PC-9 (cell line): ENCODE results near the gene CCDC18. TPM values are rescaled to one million over a fixed set of nuclear protein-coding genes. Genes with fewer than 3 reads are reported as not detected.

Experiments
- BruUV-seq: library from RNA; stranded (reverse); fragments of 400-500 nt; replicated peaks from 2 replicates; lab custom pipeline; 2021; lab: Mats Ljungman, UMichigan
- CTCF ChIA-PET: fragments of 300-600 bp; sonication (Branson Sonifier 250); formaldehyde crosslinking; loops from one replicate; lab custom pipeline; 2022; ENCODE audit warnings: antibody characterized with exemption; lab: Charles Lee
- POLR2A ChIA-PET: fragments of 300-600 bp; sonication (Branson Sonifier 250); formaldehyde crosslinking; loops from one replicate; lab custom pipeline; 2022; ENCODE audit warnings: antibody characterized with exemption; ENCODE audit not compliant: unreplicated experiment; lab: Charles Lee
- DNase-seq, 2 experiments: peaks; one replicate each; pipeline versions ENCODE4 v3.0.0 to v3.0.0-alpha.2; 2015 to 2022; ENCODE audit warnings: mixed read lengths in 1 of 2
- H2AFZ ChIP-seq: fragments of 200-600 bp; sonication (generic); 2 replicates; pipeline ENCODE4 v1.8.1; 2017; ENCODE audit warnings: antibody characterized with exemption
- H3F3A ChIP-seq: fragments of 200-600 bp; sonication (generic); 2 replicates; pipeline ENCODE4 v1.8.1; 2017; ENCODE audit warnings: antibody characterized with exemption, mild to moderate bottlenecking, low read depth; ENCODE audit not compliant: insufficient read depth
- H3K27ac ChIP-seq: fragments of 200-600 bp; sonication (generic); 2 replicates; pipeline ENCODE4 v1.6.1; 2016; ENCODE audit warnings: mixed run types
- H3K27me3 ChIP-seq: fragments of 200-600 bp; sonication (generic); 2 replicates; pipeline ENCODE4 v1.6.1; 2016; ENCODE audit warnings: low read depth, mixed run types; ENCODE audit not compliant: insufficient read depth
- H3K36me3 ChIP-seq: fragments of 200-600 bp; sonication (generic); 2 replicates; pipeline ENCODE4 v1.6.1; 2016; ENCODE audit warnings: low read depth, mixed run types
- H3K4me1 ChIP-seq: fragments of 200-600 bp; sonication (generic); replicated peaks from 2 replicates; pipeline ENCODE4 v1.6.1; 2016; ENCODE audit warnings: mixed run types; ENCODE audit not compliant: insufficient read depth
- H3K4me2 ChIP-seq: fragments of 200-600 bp; sonication (generic); 2 replicates; pipeline ENCODE4 v1.6.1; 2017; ENCODE audit warnings: mixed run types
- H3K4me3 ChIP-seq: fragments of 200-600 bp; sonication (generic); 2 replicates; pipeline ENCODE4 v1.6.1; 2016; ENCODE audit warnings: mixed run types
- H3K79me2 ChIP-seq: fragments of 200-600 bp; sonication (generic); 2 replicates; pipeline ENCODE4 v1.6.1; 2017; ENCODE audit warnings: low read depth, mixed run types
- H3K9me2 ChIP-seq: fragments of 200-600 bp; sonication (generic); 2 replicates; pipeline ENCODE4 v1.8.1; 2017; ENCODE audit warnings: mild to moderate bottlenecking; ENCODE audit not compliant: insufficient read depth
- H3K9me3 ChIP-seq: fragments of 200-600 bp; sonication (generic); 2 replicates; pipeline ENCODE4 v1.8.1; 2016; ENCODE audit warnings: low read depth; ENCODE audit not compliant: insufficient read depth
- H4K20me1 ChIP-seq: fragments of 200-600 bp; sonication (generic); 2 replicates; pipeline ENCODE4 v1.8.1; 2017; ENCODE audit not compliant: insufficient read depth
- EZH2 ChIP-seq: fragments of 200-600 bp; sonication (generic); IDR thresholded peaks from 2 replicates; pipeline ENCODE4 v1.8.0; 2017; ENCODE audit warnings: antibody characterized with exemption, low read depth
- intact Hi-C: fragments of 100-400 bp; cut with micrococcal nuclease; formaldehyde crosslinking; loops from one replicate; pipeline ENCODE4 v1.10.0; 2022; ENCODE audit not compliant: unreplicated experiment
- total RNA-seq: library from RNA; stranded (reverse); gene quantifications from 2 replicates; pipeline ENCODE4 v1.2.3, GENCODE V29; 2021
- TF ChIP-seq, protein P1 (sequence below): fragments of 200-600 bp; sonication (generic); conservative IDR thresholded peaks from 2 replicates; pipeline ENCODE4 v1.6.1; 2017; ENCODE audit warnings: mixed run types, antibody characterized with exemption, mild to moderate bottlenecking, moderate library complexity

Gene CCDC18
- total RNA-seq, 1 experiment from 2014 or later: 15.4 TPM

DNA sequence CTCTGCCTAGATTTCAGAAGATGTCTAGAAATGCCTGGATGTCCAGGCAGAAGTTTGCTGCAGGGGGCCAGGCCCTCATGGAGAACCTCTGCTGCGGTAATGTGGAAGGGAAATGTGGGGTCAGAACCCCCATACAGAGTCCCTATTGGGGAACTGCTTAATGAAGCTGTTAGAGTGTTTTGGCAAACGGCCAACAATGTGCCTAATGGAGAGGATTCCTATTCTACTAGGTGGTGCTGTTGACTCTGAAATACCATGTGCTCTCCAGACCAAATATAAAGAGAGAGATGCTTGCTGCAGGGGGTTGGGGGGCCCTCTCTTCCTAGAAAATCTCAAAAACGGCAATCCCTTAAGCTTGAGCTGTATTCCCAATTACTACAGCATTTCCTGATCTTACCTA, 108.0 kb downstream of the CCDC18 start:
- CTCF ChIA-PET: interaction anchor here (0.6 kb wide), 1 partner anchor 64 kb away, joined by 3 read pairs; no protein-coding TSS in a partner anchor
- no peaks in the 10 kb centered on the region for H3K9me2 ChIP-seq
- POLR2A ChIA-PET: interaction anchor here (0.6 kb wide), 1 partner anchor 1853 kb away, joined by 14 read pairs; no protein-coding TSS in a partner anchor
- no peaks in the 10 kb centered on the region for H3K36me3 ChIP-seq
- no peaks in the 10 kb centered on the region for H3K4me1 ChIP-seq
- H4K20me1 ChIP-seq: no peaks in the 10 kb centered on the region
- DNase-seq: no peak
- H3F3A ChIP-seq: no peaks in the 10 kb centered on the region
- intact Hi-C loops: no loop called here
- H2AFZ ChIP-seq: no peak overlapping the region
- no TSS peak for BruUV-seq
- no peak overlapping the region for H3K4me3 ChIP-seq
- H3K79me2 ChIP-seq: no peaks in the 10 kb centered on the region
- TF ChIP-seq, protein P1, sequence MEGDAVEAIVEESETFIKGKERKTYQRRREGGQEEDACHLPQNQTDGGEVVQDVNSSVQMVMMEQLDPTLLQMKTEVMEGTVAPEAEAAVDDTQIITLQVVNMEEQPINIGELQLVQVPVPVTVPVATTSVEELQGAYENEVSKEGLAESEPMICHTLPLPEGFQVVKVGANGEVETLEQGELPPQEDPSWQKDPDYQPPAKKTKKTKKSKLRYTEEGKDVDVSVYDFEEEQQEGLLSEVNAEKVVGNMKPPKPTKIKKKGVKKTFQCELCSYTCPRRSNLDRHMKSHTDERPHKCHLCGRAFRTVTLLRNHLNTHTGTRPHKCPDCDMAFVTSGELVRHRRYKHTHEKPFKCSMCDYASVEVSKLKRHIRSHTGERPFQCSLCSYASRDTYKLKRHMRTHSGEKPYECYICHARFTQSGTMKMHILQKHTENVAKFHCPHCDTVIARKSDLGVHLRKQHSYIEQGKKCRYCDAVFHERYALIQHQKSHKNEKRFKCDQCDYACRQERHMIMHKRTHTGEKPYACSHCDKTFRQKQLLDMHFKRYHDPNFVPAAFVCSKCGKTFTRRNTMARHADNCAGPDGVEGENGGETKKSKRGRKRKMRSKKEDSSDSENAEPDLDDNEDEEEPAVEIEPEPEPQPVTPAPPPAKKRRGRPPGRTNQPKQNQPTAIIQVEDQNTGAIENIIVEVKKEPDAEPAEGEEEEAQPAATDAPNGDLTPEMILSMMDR: no peak
- TF ChIP-seq EZH2: no peak
- no peaks in the 10 kb centered on the region; the same call in 1 of the 2 replicates for H3K9me3 ChIP-seq
- no peak overlapping the region for H3K4me2 ChIP-seq
- no peak overlapping the region for H3K27ac ChIP-seq
- H3K27me3 ChIP-seq: no peaks in the 10 kb centered on the region

GRCh38 chr1:93296555-93297154, 116.1 kb downstream of the CCDC18 start:
- CTCF ChIA-PET: interaction anchor here (0.6 kb wide), 1 partner anchor 132 kb away, joined by 5 read pairs; no protein-coding TSS in a partner anchor
- no TSS peak for BruUV-seq
- POLR2A ChIA-PET: no interaction called here

GRCh38 chr1:93301131-93301530, 120.6 kb downstream of the CCDC18 start:
- ChIA-PET POLR2A (interaction anchor here (0.6 to 0.7 kb wide), 2 partner anchors 27 to 663 kb away, joined by 3 to 4 read pairs; no protein-coding TSS in a partner anchor), CTCF (no interaction called here)
- H3K36me3 ChIP-seq: no peaks in the 10 kb centered on the region
- DNase-seq: no peak
- H3K4me1 ChIP-seq: no peaks in the 10 kb centered on the region
- H3F3A ChIP-seq: no peaks in the 10 kb centered on the region
- H3K27me3 ChIP-seq: no peaks in the 10 kb centered on the region
- no peak overlapping the region for H3K4me3 ChIP-seq
- H3K9me2 ChIP-seq: no peaks in the 10 kb centered on the region
- no peaks in the 10 kb centered on the region for H3K79me2 ChIP-seq
- TF ChIP-seq EZH2: no peak
- TF ChIP-seq, protein P1: no peak
- no TSS peak for BruUV-seq
- no peak overlapping the region for H3K4me2 ChIP-seq
- H3K9me3 ChIP-seq: no peaks in the 10 kb centered on the region
- H2AFZ ChIP-seq: no peak overlapping the region
- H4K20me1 ChIP-seq: no peaks in the 10 kb centered on the region
- intact Hi-C loops: no loop called here
- no peak overlapping the region for H3K27ac ChIP-seq

More at GRCh38 chr1:93296555-93297154, 116.1 kb downstream of the CCDC18 start:
- no peaks in the 10 kb centered on the region for H3K79me2 ChIP-seq
- no peaks in the 10 kb centered on the region for H3K4me1 ChIP-seq
- no peaks in the 10 kb centered on the region for H3K36me3 ChIP-seq
- H3K27ac ChIP-seq: no peak overlapping the region
- H3K9me3 ChIP-seq: no peaks in the 10 kb centered on the region; the same call in 1 of the 2 replicates
- no peak for DNase-seq
- TF ChIP-seq, protein P1: no peak
- no peak for TF ChIP-seq EZH2
- H3K4me3 ChIP-seq: no peak overlapping the region
- no peaks in the 10 kb centered on the region for H3K9me2 ChIP-seq
- intact Hi-C loops: no loop called here
- no peaks in the 10 kb centered on the region for H3F3A ChIP-seq
- no peak overlapping the region for H2AFZ ChIP-seq
- H3K27me3 ChIP-seq: no peaks in the 10 kb centered on the region
- H4K20me1 ChIP-seq: no peaks in the 10 kb centered on the region
- H3K4me2 ChIP-seq: no peak overlapping the region
